ENCODE results near the gene FGGY. TPM values are rescaled to one million over a fixed set of nuclear protein-coding genes. Genes with fewer than 3 reads are reported as not detected.

The FGGY gene
- total RNA-seq, 1 donor from 2014 or later = 32.5 TPM

- Histone ChIP-seq H3K4me3 (no peak overlapping the region), H3K4me1 (no peaks in the 10 kb centered on the region), H3K9ac (no peak overlapping the region), H3K27me3 (no peaks in the 10 kb centered on the region), H3K79me2 (ENCODE audit: low read depth) (no peaks in the 10 kb centered on the region), H3K9me3 (ENCODE audit: low read depth) (no peaks in the 10 kb centered on the region), H4K20me1 (ENCODE audit: low read depth) (no peaks in the 10 kb centered on the region), H3K4me2 (no peak overlapping the region), H2AFZ (replicated peaks) (no peak overlapping the region), H3K36me3 (no peaks in the 10 kb centered on the region), H3K27ac (no peak overlapping the region), H3F3A (ENCODE audit: low read depth) (no peaks in the 10 kb centered on the region)
- Mint-ChIP-seq H3K9me3 (no peaks in the 10 kb centered on the region), H3K36me3 (no peaks in the 10 kb centered on the region), H3K4me3 (no peak overlapping the region), H3K27ac (no peak overlapping the region), H3K4me1 (peaks cover 7% of the 10 kb centered on the region), H3K27me3 (ENCODE audit: insufficient read depth, low read depth) (no peaks in the 10 kb centered on the region)
- no peak for DNase-seq (ENCODE audit: low spot score)
- TF ChIP-seq CTCF (IDR thresholded peaks at IDR 0.05) (no peak), EZH2 (IDR thresholded peaks at IDR 0.05) (no peak), EZH2phosphoT487 (IDR thresholded peaks at IDR 0.05) (no peak)
Measured at GRCh38 chr1:59478822-59479221, 181.9 kb downstream of the FGGY start.

- no peak overlapping the region for H2AFZ ChIP-seq (replicated peaks)
- TF ChIP-seq EZH2phosphoT487 (IDR thresholded peaks at IDR 0.05) (no peak), CTCF (IDR thresholded peaks at IDR 0.05) (no peak), EZH2 (IDR thresholded peaks at IDR 0.05) (no peak)
- no peaks in the 10 kb centered on the region for H3K27me3 ChIP-seq
- H3K4me1 Mint-ChIP-seq = peaks cover 7% of the 10 kb centered on the region
- no peak for DNase-seq (ENCODE audit: low spot score)
- no peaks in the 10 kb centered on the region for H3K4me1 ChIP-seq
- H3K79me2 ChIP-seq (ENCODE audit: low read depth) = no peaks in the 10 kb centered on the region
- no peaks in the 10 kb centered on the region for H4K20me1 ChIP-seq (ENCODE audit: low read depth)
- H3K27me3 Mint-ChIP-seq (ENCODE audit: insufficient read depth, low read depth) = no peaks in the 10 kb centered on the region
- H3F3A ChIP-seq (ENCODE audit: low read depth) = no peaks in the 10 kb centered on the region
- no peaks in the 10 kb centered on the region for H3K9me3 ChIP-seq (ENCODE audit: low read depth)
- H3K9ac ChIP-seq = no peak overlapping the region
- H3K4me3 ChIP-seq = no peak overlapping the region
- H3K27ac Mint-ChIP-seq = no peak overlapping the region
- no peak overlapping the region for H3K4me2 ChIP-seq
- no peak overlapping the region for H3K27ac ChIP-seq
- no peak overlapping the region for H3K4me3 Mint-ChIP-seq
- no peaks in the 10 kb centered on the region for H3K9me3 Mint-ChIP-seq
- no peaks in the 10 kb centered on the region for H3K36me3 Mint-ChIP-seq
- H3K36me3 ChIP-seq = no peaks in the 10 kb centered on the region
Measured at GRCh38 chr1:59480188-59480888, 183.4 kb downstream of the FGGY start.

GRCh38 chr1:59481881-59482505, 185.1 kb downstream of the FGGY start:
- no peaks in the 10 kb centered on the region for H3K4me1 Mint-ChIP-seq
- Histone ChIP-seq H3K4me1 (no peaks in the 10 kb centered on the region), H3K79me2 (ENCODE audit: low read depth) (no peaks in the 10 kb centered on the region), H3K4me2 (no peak overlapping the region), H2AFZ (replicated peaks) (no peak overlapping the region), H3K4me3 (no peak overlapping the region), H3K27me3 (no peaks in the 10 kb centered on the region), H3K36me3 (no peaks in the 10 kb centered on the region), H3F3A (ENCODE audit: low read depth) (no peaks in the 10 kb centered on the region), H3K9ac (no peak overlapping the region), H3K27ac (no peak overlapping the region), H3K9me3 (ENCODE audit: low read depth) (no peaks in the 10 kb centered on the region), H4K20me1 (ENCODE audit: low read depth) (no peaks in the 10 kb centered on the region)
- H3K4me3 Mint-ChIP-seq = no peak overlapping the region
- no peak for DNase-seq (ENCODE audit: low spot score)
- TF ChIP-seq CTCF (IDR thresholded peaks at IDR 0.05) = no peak
- no peak for TF ChIP-seq EZH2 (IDR thresholded peaks at IDR 0.05)
- no peak for TF ChIP-seq EZH2phosphoT487 (IDR thresholded peaks at IDR 0.05)
- H3K36me3 Mint-ChIP-seq = no peaks in the 10 kb centered on the region
- H3K9me3 Mint-ChIP-seq = no peaks in the 10 kb centered on the region
- no peaks in the 10 kb centered on the region for H3K27me3 Mint-ChIP-seq (ENCODE audit: insufficient read depth, low read depth)
- H3K27ac Mint-ChIP-seq = no peak overlapping the region

All from neural progenitor cell (in vitro differentiated cells).